ENCODE measurements around the gene CPB2. TPM values are rescaled to one million over a fixed set of nuclear protein-coding genes. Genes with fewer than 3 reads are reported as not detected.

CPB2 gene
- total RNA-seq, 6 experiments from 2014 or later: not detected

- no peak overlapping the region for H3K27ac Mint-ChIP-seq
- peaks cover under 1% of the 10 kb centered on the region; the same call in 1 of the 2 replicates for H3K27me3 Mint-ChIP-seq (ENCODE audit: insufficient read depth)
- no peak overlapping the region for H3K4me3 Mint-ChIP-seq
- no peak for TF ChIP-seq CTCF (IDR thresholded peaks at IDR 0.05)
- H3K4me1 Mint-ChIP-seq (ENCODE audit: low read depth): peaks cover 6% of the 10 kb centered on the region; the same call in 1 of the 2 replicates
- no peaks in the 10 kb centered on the region for H3K36me3 Mint-ChIP-seq (ENCODE audit: low read depth)
- no peak for DNase-seq
- H3K9me3 Mint-ChIP-seq: no peaks in the 10 kb centered on the region
Measured at GRCh38 chr13:46103037-46103436, 1.8 kb downstream of the CPB2 start.

- no peak for TF ChIP-seq CTCF (IDR thresholded peaks at IDR 0.05)
- no peak overlapping the region for H3K27ac Mint-ChIP-seq
- no peaks in the 10 kb centered on the region for H3K9me3 Mint-ChIP-seq
- no peak overlapping the region for H3K4me3 Mint-ChIP-seq
- peaks cover 6% of the 10 kb centered on the region; the same call in 1 of the 2 replicates for H3K4me1 Mint-ChIP-seq (ENCODE audit: low read depth)
- no peak for DNase-seq
- no peaks in the 10 kb centered on the region for H3K36me3 Mint-ChIP-seq (ENCODE audit: low read depth)
- peaks cover 1% of the 10 kb centered on the region; the same call in 1 of the 2 replicates for H3K27me3 Mint-ChIP-seq (ENCODE audit: insufficient read depth)
Measured at GRCh38 chr13:46102255-46102605, 2.6 kb downstream of the CPB2 start.

GRCh38 chr13:46101484-46102254 is 3.2 kb downstream of the CPB2 start:
- no peak overlapping the region for H3K27ac Mint-ChIP-seq
- peaks cover 2% of the 10 kb centered on the region; the same call in 1 of the 2 replicates for H3K27me3 Mint-ChIP-seq (ENCODE audit: insufficient read depth)
- peaks cover 6% of the 10 kb centered on the region; the same call in 1 of the 2 replicates for H3K4me1 Mint-ChIP-seq (ENCODE audit: low read depth)
- no peak overlapping the region for H3K4me3 Mint-ChIP-seq
- TF ChIP-seq CTCF (IDR thresholded peaks at IDR 0.05): no peak
- no peak for DNase-seq
- no peaks in the 10 kb centered on the region for H3K9me3 Mint-ChIP-seq
- no peaks in the 10 kb centered on the region for H3K36me3 Mint-ChIP-seq (ENCODE audit: low read depth)

GRCh38 chr13:46101002-46101401 is 3.8 kb downstream of the CPB2 start:
- Mint-ChIP-seq H3K4me1 (ENCODE audit: low read depth) (peaks cover 6% of the 10 kb centered on the region; the same call in 1 of the 2 replicates), H3K27me3 (ENCODE audit: insufficient read depth) (peaks cover 6% of the 10 kb centered on the region), H3K4me3 (no peak overlapping the region), H3K36me3 (ENCODE audit: low read depth) (no peaks in the 10 kb centered on the region), H3K9me3 (no peaks in the 10 kb centered on the region), H3K27ac (no peak overlapping the region)
- no peak for TF ChIP-seq CTCF (IDR thresholded peaks at IDR 0.05)
- DNase-seq: no peak

- TF ChIP-seq CTCF (IDR thresholded peaks at IDR 0.05): no peak
- Mint-ChIP-seq H3K4me3 (no peak overlapping the region), H3K27me3 (ENCODE audit: insufficient read depth) (peaks cover 6% of the 10 kb centered on the region), H3K36me3 (ENCODE audit: low read depth) (no peaks in the 10 kb centered on the region), H3K9me3 (no peaks in the 10 kb centered on the region), H3K4me1 (ENCODE audit: low read depth) (peaks cover 6% of the 10 kb centered on the region; the same call in 1 of the 2 replicates), H3K27ac (no peak overlapping the region)
- no peak for DNase-seq
Measured at GRCh38 chr13:46100191-46100815, 4.5 kb downstream of the CPB2 start.

All from HFFc6 (cell line).